Osteocyte (in vitro differentiated cells): ENCODE measurements around the gene DNA2. TPM values are rescaled to one million over a fixed set of nuclear protein-coding genes. Genes with fewer than 3 reads are reported as not detected.

Experiments used
- DNase-seq: peaks from one replicate; pipeline ENCODE4 v3.0.0; 2021; ENCODE audit warnings: mixed read lengths; ENCODE audit not compliant: unreplicated experiment; ENCODE audit errors: extremely low spot score
- H3K27ac Mint-ChIP-seq: one replicate; pipeline ENCODE4 v1.8.0; 2021; ENCODE audit warnings: mild to moderate bottlenecking, mixed read lengths; ENCODE audit not compliant: unreplicated experiment
- H3K27me3 Mint-ChIP-seq: one replicate; pipeline ENCODE4 v1.8.0; 2021; ENCODE audit warnings: mixed read lengths; ENCODE audit not compliant: unreplicated experiment
- H3K36me3 Mint-ChIP-seq: one replicate; pipeline ENCODE4 v1.8.0; 2021; ENCODE audit warnings: mixed read lengths; ENCODE audit not compliant: unreplicated experiment
- H3K4me1 Mint-ChIP-seq: one replicate; pipeline ENCODE4 v1.8.0; 2021; ENCODE audit warnings: mixed read lengths; ENCODE audit not compliant: unreplicated experiment
- H3K4me3 Mint-ChIP-seq: one replicate; pipeline ENCODE4 v1.8.0; 2021; ENCODE audit warnings: mild to moderate bottlenecking, moderate library complexity, mixed read lengths; ENCODE audit not compliant: unreplicated experiment
- H3K9me3 Mint-ChIP-seq: one replicate; pipeline ENCODE4 v1.8.0; 2021; ENCODE audit warnings: mixed read lengths; ENCODE audit not compliant: unreplicated experiment
- CTCF ChIP-seq: fragments of 200-600 bp; sonication (generic); IDR thresholded peaks from 2 replicates; pipeline ENCODE4 v1.5.0; 2021; ENCODE audit warnings: antibody characterized with exemption, mild to moderate bottlenecking, moderate library complexity
- total RNA-seq: library from RNA; stranded (reverse); gene quantifications from 2 replicates; pipeline ENCODE4 v1.2.1, GENCODE V29; 2021

Gene DNA2
- total RNA-seq, 1 donor from 2014 or later, result 6.0 TPM

GRCh38 chr10:68506411-68506810 lies 34.6 kb upstream of the DNA2 start:
- Mint-ChIP-seq H3K27me3 (no peaks in the 10 kb centered on the region), H3K4me1 (no peaks in the 10 kb centered on the region), H3K27ac (no peak overlapping the region), H3K9me3 (no peaks in the 10 kb centered on the region), H3K4me3 (no peak overlapping the region), H3K36me3 (peaks cover 5% of the 10 kb centered on the region)
- TF ChIP-seq CTCF, result no peak
- no peak for DNase-seq

- H3K27ac Mint-ChIP-seq, result no peak overlapping the region
- no peak for DNase-seq
- H3K4me1 Mint-ChIP-seq, result no peaks in the 10 kb centered on the region
- no peak overlapping the region for H3K4me3 Mint-ChIP-seq
- peaks cover 25% of the 10 kb centered on the region for H3K36me3 Mint-ChIP-seq
- no peaks in the 10 kb centered on the region for H3K27me3 Mint-ChIP-seq
- no peaks in the 10 kb centered on the region for H3K9me3 Mint-ChIP-seq
- no peak for TF ChIP-seq CTCF
Measured at GRCh38 chr10:68502846-68503245, 31.1 kb upstream of the DNA2 start.

GRCh38 chr10:68501691-68502090 lies 29.9 kb upstream of the DNA2 start:
- no peak for TF ChIP-seq CTCF
- peaks cover 28% of the 10 kb centered on the region for H3K36me3 Mint-ChIP-seq
- no peak overlapping the region for H3K4me3 Mint-ChIP-seq
- peak; percentile 62 for DNase-seq
- no peaks in the 10 kb centered on the region for H3K4me1 Mint-ChIP-seq
- no peak overlapping the region for H3K27ac Mint-ChIP-seq
- no peaks in the 10 kb centered on the region for H3K9me3 Mint-ChIP-seq
- H3K27me3 Mint-ChIP-seq, result no peaks in the 10 kb centered on the region

- DNase-seq, result no peak
- Mint-ChIP-seq H3K4me1 (no peaks in the 10 kb centered on the region), H3K4me3 (no peak overlapping the region), H3K9me3 (no peaks in the 10 kb centered on the region), H3K36me3 (peaks cover 26% of the 10 kb centered on the region), H3K27me3 (no peaks in the 10 kb centered on the region), H3K27ac (no peak overlapping the region)
- TF ChIP-seq CTCF, result no peak
Measured at GRCh38 chr10:68499544-68499943, 27.8 kb upstream of the DNA2 start.

GRCh38 chr10:68496072-68496471 lies 24.3 kb upstream of the DNA2 start:
- DNase-seq, result no peak
- Mint-ChIP-seq H3K9me3 (no peaks in the 10 kb centered on the region), H3K36me3 (peaks cover 34% of the 10 kb centered on the region), H3K4me3 (no peak overlapping the region), H3K27ac (no peak overlapping the region), H3K27me3 (no peaks in the 10 kb centered on the region), H3K4me1 (no peaks in the 10 kb centered on the region)
- no peak for TF ChIP-seq CTCF
